HG02610 (cell line): ENCODE measurements around the gene ZNF160.
"Not testable (repeated sequence)": the region's sequence is repeated elsewhere in the genome, so short reads cannot be mapped to it uniquely, and the experiment has no call there.

ENCODE experiments used
- ATAC-seq: cut with Tn5 transposase; IDR thresholded peaks from one replicate; pipeline ENCODE4 v1.9.1; 2021; ENCODE audit warnings: mild to moderate bottlenecking, moderate library complexity; ENCODE audit not compliant: unreplicated experiment

ZNF160 gene

DNA sequence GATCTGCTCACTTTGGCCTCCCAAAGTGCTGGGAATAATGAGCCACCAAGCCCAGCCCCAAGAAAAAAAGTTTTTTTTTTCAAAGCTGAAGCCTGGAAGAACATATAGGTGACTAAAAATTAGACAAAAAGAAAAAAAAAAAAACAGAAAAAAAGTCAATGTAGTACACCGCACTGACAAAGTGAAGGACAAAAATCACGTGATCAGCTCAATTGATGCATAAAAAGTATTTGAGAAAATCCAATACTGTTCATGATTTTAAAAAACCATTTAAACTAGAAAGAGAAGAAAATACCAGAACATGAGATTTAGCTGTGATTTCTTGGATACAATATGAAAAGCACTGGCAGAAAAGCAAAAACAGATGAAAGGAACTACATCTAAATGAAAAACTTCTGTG, 69.2 kb downstream of the ZNF160 start:
- no peak for ATAC-seq

DNA sequence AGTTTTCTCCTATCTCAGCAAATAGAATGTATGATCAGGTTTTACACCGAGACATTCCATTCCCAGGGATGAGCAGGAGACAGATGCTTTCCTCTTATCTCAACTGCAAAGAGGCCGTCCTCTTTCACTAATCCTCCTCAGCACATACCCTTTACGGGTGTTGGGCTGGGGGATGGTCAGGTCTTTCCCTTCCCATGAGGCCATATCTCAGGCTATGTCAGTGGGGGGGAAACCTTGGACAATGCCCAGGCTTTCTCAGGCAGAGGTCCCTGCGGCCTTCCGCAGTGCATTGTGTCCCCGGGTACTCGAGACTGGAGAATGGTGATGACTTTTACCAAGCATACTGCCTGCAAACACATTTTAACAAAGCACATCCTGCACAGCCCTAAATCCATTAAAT, 74.9 kb downstream of the ZNF160 start:
- not testable (repeated sequence) for ATAC-seq

DNA sequence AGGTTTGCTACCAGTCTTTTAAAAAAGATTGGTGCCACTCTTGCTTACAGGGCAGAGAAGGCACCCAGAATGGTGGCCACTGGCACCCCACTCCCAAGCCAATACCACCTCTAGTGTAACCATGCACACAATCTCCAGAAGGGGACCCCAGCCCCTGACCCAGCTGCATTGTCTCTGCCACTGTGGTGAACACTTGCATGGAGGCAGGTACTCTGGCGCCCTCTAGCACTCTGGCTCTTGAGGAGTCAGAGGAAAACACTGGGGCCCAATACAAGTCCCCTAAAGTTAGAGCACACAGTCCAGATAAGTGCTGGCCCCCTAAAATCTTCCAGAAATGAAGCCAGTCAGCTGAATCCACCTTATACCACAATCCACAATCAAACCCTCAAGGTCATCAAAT, 83.5 kb downstream of the ZNF160 start:
- no peak for ATAC-seq
